KBM-7 (cell line): ENCODE measurements around the gene FAF1.
"Not testable (repeated sequence)": the region's sequence is repeated elsewhere in the genome, so short reads cannot be mapped to it uniquely, and the experiment has no call there.

Experiments
- DNase-seq: peaks from one replicate; pipeline ENCODE4 v3.0.0-alpha.2; 2015
- in situ Hi-C: fragments of 300-500 bp; cut with MboI; formaldehyde crosslinking; loops from 2 replicates; pipeline ENCODE4 v1.14.3; 2020; ENCODE audit warnings: low sequenced_read_pairs, low pct_unique_long_range_greater_than_20kb, mixed read lengths

FAF1 gene

GRCh38 chr1:50968158-50968820 is 8.2 kb upstream of the FAF1 start:
- DNase-seq, result peak; percentile 95
- in situ Hi-C loops, result no loop called here

GRCh38 chr1:50967416-50968157 is 7.5 kb upstream of the FAF1 start:
- in situ Hi-C loops, result no loop called here
- peak; percentile 60 for DNase-seq

GRCh38 chr1:50966991-50967390 is 6.9 kb upstream of the FAF1 start:
- in situ Hi-C loops, result no loop called here
- DNase-seq, result no peak

- no peak for DNase-seq
- in situ Hi-C loops, result no loop called here
Observed at GRCh38 chr1:50964863-50965262, 4.8 kb upstream of the FAF1 start.

- DNase-seq, result peak; percentile 57
- in situ Hi-C loops, result no loop called here
Observed at GRCh38 chr1:50959303-50959912, 659 bp downstream of the FAF1 start.

- no peak for DNase-seq
Observed at GRCh38 chr1:50955116-50955515, 5.0 kb downstream of the FAF1 start.

GRCh38 chr1:50952566-50952965 is 7.5 kb downstream of the FAF1 start:
- in situ Hi-C loops, DNase-seq: not testable (repeated sequence)

More at GRCh38 chr1:50955116-50955515, 5.0 kb downstream of the FAF1 start:
- in situ Hi-C loops, result no loop called here

GRCh38 chr1:50950396-50950795 is 9.7 kb downstream of the FAF1 start:
- in situ Hi-C loops, result no loop called here
- DNase-seq, result no peak

- in situ Hi-C loops, result no loop called here
- no peak for DNase-seq
Observed at GRCh38 chr1:50949286-50949982, 10.6 kb downstream of the FAF1 start.

GRCh38 chr1:50942334-50942733 is 17.7 kb downstream of the FAF1 start:
- DNase-seq, result no peak
- in situ Hi-C loops, result no loop called here

- in situ Hi-C loops, result no loop called here
- no peak for DNase-seq
Observed at GRCh38 chr1:50940291-50940690, 19.8 kb downstream of the FAF1 start.

- DNase-seq, result no peak
- in situ Hi-C loops, result no loop called here
Observed at GRCh38 chr1:50936321-50936720, 23.7 kb downstream of the FAF1 start.

GRCh38 chr1:50935276-50935675 is 24.8 kb downstream of the FAF1 start:
- DNase-seq, in situ Hi-C loops: not testable (repeated sequence)

GRCh38 chr1:50934838-50935237 is 25.2 kb downstream of the FAF1 start:
- no peak for DNase-seq
- in situ Hi-C loops, result no loop called here

GRCh38 chr1:50933770-50934169 is 26.3 kb downstream of the FAF1 start:
- in situ Hi-C loops, DNase-seq: not testable (repeated sequence)

GRCh38 chr1:50932043-50932442 is 28.0 kb downstream of the FAF1 start:
- in situ Hi-C loops, DNase-seq: not testable (repeated sequence)

GRCh38 chr1:50930965-50931737 is 28.9 kb downstream of the FAF1 start:
- in situ Hi-C loops, result no loop called here
- DNase-seq, result peak; percentile 83

- DNase-seq, result no peak
Observed at GRCh38 chr1:50930193-50930592, 29.9 kb downstream of the FAF1 start.

GRCh38 chr1:50929376-50929958 is 30.6 kb downstream of the FAF1 start:
- peak; percentile 58 for DNase-seq
- in situ Hi-C loops, result no loop called here

More at GRCh38 chr1:50930193-50930592, 29.9 kb downstream of the FAF1 start:
- in situ Hi-C loops, result no loop called here
